ENCODE results near the gene DENND1C.

The DENND1C gene, protein sequence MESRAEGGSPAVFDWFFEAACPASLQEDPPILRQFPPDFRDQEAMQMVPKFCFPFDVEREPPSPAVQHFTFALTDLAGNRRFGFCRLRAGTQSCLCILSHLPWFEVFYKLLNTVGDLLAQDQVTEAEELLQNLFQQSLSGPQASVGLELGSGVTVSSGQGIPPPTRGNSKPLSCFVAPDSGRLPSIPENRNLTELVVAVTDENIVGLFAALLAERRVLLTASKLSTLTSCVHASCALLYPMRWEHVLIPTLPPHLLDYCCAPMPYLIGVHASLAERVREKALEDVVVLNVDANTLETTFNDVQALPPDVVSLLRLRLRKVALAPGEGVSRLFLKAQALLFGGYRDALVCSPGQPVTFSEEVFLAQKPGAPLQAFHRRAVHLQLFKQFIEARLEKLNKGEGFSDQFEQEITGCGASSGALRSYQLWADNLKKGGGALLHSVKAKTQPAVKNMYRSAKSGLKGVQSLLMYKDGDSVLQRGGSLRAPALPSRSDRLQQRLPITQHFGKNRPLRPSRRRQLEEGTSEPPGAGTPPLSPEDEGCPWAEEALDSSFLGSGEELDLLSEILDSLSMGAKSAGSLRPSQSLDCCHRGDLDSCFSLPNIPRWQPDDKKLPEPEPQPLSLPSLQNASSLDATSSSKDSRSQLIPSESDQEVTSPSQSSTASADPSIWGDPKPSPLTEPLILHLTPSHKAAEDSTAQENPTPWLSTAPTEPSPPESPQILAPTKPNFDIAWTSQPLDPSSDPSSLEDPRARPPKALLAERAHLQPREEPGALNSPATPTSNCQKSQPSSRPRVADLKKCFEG

DNA sequence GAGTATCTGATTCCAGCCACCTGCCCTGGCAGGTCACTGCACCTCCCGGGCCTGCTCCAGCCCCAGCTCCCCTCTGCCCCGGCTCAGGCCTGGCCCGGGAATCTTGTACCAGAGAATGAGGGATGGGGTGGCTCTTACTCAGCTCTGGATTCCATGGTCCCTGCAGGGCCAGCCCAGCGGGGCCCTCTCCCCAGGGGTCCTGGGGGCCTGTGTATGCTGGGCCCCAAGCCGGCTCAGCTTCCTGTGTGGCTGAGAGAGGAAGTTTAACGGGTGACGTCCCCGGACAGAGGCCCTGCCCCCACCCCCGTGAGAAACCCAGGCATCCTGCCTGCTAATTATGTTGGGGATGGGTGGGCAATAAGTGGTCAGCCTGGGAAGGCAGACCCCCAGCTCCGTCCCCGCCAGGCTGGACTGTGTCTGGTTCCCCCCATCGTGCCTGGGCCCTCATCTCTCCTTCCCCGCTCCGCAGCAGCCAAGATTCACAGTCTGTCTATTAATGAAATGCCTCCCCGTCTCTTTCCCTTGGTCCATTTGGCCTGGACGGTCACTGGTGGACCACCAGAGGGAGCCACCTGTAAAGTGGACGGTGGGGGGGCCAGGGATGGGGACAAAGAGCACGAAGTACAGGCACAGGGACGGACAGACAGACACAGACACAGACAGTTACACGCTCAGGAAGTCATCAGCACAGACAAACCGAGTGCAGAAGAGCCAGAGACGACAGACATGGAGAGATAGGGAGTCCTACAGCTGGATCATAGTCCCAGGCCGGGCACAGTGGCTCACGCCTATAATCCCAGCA is at the start of gene DENND1C:
Gene DENND1C (minus strand): TSS at position 247 of the 802 bp plus-strand sequence. CDS start 92 bp downstream, at position 155.
- peak in 1 of 2 experiments; percentile 3 for DNase-seq

DNA sequence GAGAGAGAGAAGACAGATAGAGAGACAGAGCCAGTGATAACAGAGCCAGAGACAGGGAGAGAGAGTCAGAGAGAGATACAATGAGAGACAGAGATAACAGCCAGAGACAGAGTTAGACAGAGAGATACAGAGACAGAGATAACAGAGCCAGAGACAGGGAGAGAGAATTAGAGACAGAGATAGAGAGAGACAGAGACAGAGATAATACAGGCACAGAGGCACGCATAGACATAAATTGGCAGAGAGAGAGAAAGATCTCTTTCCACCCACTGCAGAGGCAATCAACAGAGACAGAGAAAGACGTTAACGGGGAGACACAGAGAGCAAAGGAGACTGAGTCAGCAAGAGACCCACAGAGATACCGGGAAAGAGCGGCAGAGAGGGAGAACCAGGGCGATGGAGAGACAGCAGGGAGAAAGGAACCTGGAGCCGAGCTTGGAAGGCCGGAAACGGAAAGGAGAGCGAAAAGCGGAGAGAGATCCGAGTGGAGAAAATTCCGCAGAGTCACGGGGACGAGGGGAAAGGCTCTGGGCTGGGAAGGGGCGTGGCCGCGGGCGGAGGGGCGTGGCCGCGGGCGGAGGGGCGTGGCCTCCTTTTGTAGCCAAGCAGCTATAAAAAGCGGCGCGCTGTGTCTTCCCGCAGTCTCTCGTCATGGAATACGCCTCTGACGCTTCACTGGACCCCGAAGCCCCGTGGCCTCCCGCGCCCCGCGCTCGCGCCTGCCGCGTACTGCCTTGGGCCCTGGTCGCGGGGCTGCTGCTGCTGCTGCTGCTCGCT is 49.0 kb upstream of the DENND1C start, which contains the start of gene TNFSF9:
Gene TNFSF9 (plus strand): TSS at position 641 of the 777 bp plus-strand sequence. CDS start 11 bp downstream, at position 652.
- DNase-seq = peak; percentile 57 to 78

DNA sequence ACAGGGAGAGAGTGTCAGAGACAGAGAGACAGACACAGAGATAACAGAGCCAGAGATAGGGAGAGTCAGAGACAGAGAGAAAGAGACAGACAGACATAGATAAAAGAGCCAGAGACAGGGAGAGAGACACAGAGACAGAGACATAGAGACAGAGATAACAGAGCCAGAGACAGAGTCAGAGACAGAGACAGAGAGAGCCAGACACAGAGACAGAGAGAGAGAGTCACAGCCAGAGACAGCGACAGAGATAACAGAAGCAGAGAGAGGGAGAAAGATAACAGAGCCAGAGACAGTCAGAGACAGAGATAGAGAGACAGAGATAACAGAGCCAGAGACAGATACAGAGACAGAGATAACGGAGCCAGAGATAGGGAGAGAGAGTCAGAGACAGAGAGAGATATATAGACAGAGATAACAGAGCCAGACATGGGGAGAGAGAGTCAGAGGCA is 48.4 kb upstream of the DENND1C start:
- no peak for DNase-seq

DNA sequence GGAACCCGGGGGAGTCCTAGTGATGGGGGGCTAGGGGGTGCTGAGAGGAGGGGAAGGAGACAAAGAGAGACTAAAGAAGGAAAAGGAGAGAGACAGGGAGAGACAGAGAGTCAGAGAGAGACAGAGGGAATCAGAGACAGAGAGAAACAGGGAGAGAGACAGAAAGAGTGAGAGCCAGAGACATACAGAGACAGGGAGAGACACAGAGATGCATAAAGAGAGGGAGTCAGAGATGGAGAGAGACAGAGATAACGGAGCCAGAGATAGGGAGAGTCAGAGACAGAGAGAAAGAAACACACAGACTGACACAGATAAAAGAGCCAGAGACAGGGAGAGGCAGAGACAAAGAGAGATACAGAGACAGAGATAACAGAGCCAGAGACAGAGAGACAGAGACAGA is 47.8 kb upstream of the DENND1C start:
- DNase-seq = no peak

DNA sequence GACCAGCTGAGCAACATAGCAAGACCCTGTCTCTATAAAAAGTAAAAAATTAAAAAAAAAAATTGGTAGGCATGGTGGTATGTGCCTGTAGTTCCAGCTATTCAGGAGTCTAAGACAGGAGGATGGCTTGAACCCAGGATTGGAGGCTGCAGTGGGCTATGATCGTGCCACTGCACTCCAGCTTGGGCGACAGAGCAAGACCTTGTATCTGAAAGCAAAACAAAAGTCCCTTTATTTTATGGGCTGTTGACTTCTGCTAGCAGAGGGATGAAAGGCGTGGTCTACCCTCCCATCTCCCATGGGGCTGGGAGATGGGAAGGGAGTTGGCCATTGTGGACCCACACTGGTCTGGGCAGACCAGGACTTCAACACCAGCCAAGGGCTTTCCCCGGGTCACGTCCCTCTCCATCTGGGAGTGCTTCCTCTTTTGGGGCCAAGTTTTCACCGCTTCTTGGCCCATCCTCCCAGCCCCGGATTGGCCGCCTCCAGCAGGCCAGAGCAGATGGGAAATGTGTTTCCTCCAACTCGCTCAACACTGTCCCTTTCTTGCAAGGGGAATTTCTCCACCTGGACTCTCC is 47.0 kb upstream of the DENND1C start:
- DNase-seq = peak; percentile 32 to 64

DNA sequence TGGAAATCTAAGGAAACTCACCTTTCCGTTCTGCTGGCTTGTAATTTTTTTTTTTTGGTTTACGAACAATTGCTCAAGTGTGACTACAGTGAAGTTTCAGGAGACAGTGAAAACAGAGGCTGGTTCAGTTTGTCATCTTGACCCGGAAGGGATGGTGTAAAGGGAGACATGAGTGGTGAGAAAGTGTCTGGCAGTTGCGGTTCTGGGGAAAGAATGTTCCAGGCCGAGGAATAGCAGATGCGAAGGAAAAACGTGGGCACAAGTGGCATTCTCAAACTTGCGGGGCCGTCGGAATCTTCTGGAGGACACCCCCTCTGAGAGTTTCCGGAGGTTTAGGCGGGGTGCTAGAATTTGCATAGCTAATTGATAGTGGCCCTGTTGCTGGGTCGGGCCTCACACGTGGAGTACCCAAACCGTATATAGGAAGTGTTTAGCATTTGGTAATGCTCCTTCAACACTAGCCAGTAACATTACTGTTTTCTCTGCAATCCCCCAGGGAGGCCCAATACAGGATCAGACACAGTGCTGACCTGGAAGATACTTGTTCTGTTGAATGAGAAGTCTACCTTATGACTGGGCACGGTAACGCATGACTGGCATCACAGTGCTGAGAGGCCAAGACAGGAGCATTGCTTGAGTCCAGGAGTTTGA is 46.4 kb upstream of the DENND1C start:
- DNase-seq = peak in 1 of 2 experiments; percentile 15

DNA sequence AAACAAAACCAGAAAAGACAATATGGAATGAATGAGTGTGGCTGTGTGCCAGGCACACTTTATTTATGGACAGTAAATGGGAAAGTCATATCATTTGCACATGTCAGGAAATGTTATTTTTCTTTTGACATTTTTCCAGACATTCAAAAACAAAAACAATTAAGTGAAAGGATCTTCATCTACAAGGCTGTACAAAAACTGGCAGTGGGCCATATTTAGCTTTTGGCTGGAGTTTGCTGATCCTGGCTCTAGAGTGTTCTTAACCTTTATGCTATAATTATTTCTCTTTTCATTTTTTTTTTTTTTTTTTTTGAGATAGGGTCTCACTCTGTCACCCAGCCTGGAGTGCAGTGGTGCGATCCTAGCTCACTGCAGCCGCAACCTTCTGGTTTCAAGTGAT is 42.7 kb upstream of the DENND1C start:
- no peak for DNase-seq

DNA sequence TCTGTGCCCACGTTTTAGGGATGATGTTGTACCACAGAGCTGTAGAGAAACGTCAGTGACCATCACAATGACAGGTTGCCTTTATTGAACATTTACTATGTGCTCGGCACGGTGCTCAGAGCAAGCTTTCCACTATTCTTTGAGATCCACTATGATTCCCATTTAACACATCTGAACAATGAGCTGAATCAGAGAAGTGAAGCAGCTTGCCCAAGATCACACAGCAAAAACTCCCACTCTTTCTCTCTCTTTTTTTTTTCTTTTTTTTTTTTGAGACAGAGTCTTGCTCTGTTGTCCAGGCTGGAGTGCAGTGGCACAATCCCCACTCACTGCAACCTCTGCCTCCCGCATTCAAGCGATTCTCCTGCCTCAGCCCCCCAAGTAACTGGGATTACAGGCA is 41.1 kb upstream of the DENND1C start:
- DNase-seq = no peak

DNA sequence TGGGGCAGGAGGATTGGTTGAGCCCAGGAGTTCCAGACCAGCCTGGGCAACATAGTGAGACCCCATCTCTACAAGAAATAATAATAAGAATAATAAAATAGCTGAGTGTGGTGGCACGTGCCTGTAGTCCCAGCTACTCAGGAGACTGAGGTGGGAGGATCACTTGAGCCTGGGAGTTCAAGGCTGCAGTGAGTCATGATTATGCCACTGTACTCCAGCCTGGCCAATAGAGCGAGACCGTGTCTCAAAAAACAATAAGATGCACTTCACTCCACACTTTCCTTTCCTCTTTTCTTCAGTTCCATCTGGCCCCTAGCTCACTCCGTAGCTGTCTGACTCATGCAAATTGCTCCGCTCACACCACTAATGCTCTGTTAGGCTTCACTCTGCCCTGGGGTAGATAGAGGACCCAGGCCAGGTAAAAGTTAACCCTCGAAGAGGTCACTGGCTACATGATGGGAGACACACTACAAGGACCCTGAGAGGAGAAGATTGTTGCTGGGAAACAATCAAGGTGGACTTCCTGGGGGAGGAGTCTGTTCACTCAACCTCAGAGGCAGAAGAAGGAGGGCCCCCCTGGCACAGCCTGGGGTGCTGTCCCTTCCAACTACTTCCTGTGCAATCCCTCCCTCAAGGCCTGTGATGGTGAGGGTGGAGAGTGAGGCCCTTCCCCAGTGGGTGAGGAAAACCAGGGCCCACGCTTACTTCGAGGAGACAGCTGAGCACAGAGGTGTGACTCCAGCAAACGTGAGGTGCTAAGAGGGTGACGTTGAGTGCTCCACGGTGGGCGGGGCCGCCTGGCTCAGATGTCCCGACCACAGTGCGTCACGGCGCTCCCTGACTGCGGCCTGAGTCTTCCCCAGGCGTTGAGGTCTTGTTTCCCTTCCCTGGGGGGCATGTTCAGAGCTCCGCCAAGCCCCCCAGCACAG is 40.4 kb upstream of the DENND1C start:
- DNase-seq = no peak

DNA sequence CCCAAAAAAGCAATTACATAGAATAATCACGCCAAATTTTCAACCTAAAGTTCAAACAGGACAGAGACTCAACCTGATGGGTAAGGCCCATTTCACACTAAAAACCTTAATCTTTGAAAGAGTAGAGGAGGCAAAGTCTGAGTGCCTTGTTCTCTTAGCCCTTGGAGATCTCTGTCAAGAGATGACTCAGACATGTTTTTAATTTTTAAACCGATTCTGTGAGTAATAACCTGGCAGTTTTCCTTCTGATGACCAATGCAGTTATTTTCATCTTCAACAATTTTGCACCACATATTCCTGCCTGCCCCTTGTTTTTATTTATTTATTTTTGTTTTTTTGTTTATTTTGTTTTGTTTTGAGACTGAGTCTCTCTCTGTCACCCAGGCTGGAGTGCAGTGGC is 37.7 kb upstream of the DENND1C start:
- DNase-seq = no peak

DNA sequence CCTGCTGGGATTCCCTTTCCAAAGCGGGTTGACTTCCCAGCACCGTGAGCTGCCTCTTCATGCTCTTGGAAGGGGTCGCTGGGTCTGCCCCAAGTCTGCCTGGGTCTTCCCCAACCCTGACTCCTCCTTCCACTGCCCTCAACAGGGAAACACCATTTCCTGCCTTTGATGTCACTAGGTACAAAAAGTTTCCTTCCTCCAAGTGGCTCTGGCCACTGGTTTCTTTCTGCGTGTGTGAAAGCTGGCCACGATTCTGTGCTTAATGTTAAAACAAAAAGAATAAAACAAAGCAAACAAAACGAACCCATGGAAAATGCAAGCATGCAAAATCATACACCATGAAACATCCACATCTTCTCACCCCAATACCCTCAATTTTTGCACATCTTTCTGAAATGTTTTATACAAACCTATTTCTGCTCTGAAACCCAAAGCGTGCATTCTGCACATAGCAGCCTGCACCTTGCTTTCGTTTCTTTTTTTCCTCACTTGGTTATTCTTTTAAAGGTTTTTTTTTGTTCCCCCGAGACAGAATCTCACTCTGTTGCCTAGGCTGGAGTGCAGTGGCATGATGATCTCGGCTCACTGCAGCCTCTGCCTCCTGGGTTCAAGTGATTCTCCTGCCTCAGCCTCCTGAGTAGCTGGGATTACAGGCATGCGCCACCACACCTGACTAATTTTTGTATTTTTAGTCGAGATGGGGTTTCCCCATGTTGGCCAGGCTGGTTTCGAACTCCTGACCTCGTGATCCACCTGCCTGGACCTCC is 36.7 kb upstream of the DENND1C start:
- no peak for DNase-seq

DNA sequence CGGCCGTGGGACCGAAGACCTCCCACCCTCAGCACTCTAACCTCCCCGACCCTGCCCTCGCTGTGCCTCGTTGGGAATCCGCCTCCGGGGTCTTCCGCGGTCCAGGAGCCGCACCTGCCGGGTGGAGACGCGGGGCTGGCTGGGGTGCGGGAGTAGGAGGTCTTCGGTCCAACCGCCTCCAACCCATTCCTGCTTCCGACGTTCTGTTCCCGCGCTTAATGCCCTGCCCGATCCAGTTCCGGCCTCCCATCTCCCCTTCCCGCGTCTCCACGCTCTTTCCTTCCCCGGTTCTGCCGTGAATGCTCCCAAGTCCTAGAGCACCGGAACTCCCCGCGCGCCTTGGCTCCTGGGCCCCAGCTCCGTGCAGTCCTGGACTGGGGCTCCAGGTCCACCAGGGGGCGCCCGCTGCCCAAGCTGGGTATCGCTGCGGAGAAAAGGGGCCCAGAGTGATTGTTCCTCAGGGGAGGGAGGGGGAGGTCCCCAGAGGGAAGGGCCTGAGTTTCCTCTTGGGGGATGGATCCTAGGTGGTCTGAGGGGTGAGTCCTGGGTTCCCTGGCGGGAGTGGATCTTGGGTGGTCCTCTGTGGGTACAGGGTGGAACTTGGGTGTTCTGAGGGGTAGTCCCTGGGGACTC is 35.2 kb upstream of the DENND1C start:
- peak; percentile 71 to 90 for DNase-seq

DNA sequence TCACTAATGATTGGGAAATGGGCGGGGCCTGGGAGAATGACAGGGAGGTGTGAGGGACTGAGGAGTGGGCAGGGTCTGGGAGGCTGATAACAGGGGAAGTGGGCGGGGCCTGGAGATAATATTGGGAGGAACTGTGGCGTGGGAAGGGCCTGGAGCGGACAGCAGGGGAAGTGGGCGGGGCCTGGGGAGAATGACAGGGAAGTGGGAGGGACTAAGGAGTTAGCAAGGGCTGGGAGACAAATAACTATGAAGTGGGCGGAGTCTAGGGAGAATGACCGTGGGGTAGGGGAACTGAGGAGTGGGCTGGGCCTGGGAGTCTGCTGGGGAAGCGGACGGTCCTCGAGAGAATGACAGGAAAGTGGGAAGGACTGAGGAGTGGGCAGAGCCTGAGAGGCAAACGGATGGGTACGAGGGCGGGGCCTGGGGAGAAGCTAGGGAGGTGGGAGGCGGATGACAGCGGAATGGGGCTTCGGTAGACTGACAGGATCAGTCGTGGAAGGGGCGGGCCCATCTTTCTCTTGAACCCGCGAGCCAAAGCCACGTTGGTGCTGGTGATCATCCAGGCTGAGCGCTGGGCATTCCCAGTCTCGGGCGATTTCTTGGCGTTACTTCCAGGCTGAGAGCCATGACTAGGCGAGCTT is 34.6 kb upstream of the DENND1C start:
- DNase-seq = peak; percentile 90 to 96

DNA sequence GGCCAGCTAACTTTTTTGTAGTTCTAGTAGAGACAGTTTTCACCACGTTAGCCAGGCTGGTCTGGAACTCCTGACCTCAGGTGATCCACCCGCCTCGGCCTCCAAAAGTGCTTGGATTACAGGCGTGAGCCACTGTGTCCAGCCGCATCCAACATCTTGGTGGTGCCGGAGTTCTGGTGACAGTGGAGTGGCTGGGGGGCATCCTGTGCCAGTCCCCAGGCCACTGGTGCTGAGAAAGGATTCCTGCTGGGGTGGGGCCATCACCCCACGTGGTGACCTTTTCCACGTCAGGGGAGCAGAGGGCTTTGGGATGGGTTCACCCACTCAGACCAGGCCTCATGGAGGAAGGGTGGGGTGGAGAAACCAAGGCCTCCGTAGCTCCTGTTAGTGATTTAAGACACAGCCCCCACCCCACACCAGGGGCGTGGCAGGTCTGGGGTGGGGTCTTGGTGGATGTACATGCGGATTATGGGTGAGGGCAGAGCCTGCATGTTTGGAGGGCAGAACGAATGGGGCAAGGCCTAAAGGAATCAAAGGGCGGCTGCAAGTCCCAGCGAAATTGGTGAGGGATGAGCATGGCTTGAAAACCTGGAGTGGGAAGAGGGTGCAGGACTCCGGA is 33.4 kb upstream of the DENND1C start:
- DNase-seq = no peak

DNA sequence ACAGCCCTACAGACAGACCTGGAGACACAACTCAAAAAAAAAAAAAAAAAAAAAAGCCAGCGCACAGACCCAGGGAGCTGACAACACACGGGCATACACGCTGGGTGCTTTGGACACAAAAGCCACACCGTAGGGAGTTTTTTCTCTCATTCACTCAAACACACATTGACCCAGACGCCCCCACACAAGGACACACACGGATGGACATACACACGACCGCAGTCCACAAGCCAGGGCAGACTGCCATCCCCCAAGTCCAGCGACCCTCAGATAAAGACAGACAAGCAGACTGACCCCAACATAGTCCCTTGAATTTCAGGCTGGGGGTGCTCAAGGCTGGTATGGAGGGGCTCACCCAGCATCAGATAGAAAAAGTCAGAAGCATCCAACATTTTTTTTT is 32.5 kb upstream of the DENND1C start:
- DNase-seq = no peak

DNA sequence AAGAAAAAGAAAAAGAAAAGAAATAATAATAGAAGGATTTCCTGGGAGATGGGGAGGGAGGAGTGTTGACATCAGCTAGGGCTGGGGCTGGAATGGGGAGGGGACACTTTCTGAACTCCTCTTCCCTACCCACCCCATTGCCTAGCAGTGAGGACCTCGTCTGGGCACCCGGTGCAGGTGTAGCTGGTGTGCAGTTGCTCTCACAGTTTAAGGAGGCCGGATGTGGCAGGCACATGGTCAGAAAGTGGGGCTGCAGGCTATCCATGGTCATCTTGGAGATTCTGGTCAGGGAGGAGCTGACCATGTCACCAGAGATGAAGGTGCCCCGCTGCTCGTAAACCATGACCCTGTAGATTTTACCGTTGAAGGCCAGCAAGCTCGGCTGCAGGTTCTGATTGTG is 29.0 kb upstream of the DENND1C start:
- DNase-seq = no peak

DNA sequence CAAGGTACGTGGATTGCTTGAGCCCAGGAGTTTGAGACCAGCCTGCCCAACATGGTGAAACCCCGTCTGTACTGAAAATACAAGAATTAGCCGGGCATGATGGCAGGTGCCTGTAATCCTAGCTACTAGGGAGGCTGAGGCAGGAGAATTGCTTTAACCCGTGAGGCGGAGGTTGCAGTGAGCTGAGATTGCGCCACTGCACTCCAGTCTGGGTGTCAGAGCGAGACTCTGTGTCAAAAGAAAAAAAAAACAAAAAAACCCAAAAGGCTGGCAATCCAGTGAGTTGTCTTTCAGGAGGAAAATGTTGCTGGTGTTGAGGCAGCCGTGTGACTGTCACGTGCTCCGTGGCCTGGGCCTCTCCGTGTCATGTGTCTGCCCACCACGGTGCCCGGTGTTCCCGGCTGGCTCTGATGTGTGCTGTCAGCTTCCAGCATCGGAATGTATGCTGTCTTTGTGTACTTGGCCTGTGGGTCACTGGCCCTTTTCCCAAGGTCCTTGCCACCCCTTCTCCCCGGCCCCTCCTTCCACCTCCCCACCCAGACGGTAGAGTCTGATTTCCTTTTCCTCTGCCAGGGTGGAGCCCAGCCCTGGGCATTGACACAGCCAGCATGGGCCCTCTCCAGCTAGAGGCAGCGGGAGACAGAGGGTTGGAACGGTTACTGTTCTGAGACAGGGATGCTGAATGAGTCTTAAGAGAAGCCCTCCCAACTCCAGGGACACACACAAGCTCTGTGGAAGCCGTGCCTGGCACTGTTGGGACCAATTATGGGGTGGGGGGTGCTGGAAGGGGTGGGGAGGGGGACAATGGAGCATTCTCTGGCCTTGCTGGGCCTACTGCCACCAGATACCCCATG is 27.8 kb upstream of the DENND1C start:
- no peak for DNase-seq

Measured in NCI-H526 (cell line).